ENCODE measurements around the gene CRYBB1. TPM values are rescaled to one million over a fixed set of nuclear protein-coding genes. Genes with fewer than 3 reads are reported as not detected.

Gene CRYBB1
- total RNA-seq, 1 donor from 2014 or later: 1.4 TPM

DNA sequence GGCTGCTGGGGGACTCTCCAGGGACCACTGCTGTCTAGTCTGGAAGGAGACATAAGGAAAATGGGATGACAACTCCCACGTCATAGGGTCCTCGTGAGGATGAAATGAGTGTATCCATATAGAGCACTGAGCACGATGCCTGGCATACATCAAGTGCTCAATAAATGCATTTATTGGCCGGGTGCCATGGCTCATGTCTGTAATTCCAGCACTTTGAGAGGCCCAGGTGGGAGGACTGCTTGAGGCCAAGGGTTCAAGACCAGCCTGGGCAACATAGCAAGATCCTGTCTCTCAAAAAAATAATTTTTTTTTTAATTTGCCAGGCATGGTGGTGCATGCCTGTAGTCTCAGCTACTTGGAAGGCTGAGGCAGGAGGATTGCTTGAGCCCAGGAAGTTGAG lies 15.7 kb downstream of the CRYBB1 start:
- Histone ChIP-seq H3K9me3 (no peaks in the 10 kb centered on the region), H3K4me1 (no peaks in the 10 kb centered on the region), H3K4me3 (no peak overlapping the region), H3K36me3 (no peaks in the 10 kb centered on the region), H3K27me3 (ENCODE audit: low read depth) (no peaks in the 10 kb centered on the region), H3K27ac (no peak overlapping the region)
- DNase-seq (no peak), ATAC-seq (no peak)
- intact Hi-C loops (cut with DNase I): no loop called here
- TF ChIP-seq, protein P1, sequence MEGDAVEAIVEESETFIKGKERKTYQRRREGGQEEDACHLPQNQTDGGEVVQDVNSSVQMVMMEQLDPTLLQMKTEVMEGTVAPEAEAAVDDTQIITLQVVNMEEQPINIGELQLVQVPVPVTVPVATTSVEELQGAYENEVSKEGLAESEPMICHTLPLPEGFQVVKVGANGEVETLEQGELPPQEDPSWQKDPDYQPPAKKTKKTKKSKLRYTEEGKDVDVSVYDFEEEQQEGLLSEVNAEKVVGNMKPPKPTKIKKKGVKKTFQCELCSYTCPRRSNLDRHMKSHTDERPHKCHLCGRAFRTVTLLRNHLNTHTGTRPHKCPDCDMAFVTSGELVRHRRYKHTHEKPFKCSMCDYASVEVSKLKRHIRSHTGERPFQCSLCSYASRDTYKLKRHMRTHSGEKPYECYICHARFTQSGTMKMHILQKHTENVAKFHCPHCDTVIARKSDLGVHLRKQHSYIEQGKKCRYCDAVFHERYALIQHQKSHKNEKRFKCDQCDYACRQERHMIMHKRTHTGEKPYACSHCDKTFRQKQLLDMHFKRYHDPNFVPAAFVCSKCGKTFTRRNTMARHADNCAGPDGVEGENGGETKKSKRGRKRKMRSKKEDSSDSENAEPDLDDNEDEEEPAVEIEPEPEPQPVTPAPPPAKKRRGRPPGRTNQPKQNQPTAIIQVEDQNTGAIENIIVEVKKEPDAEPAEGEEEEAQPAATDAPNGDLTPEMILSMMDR (IDR thresholded peaks at IDR 0.05): no peak

GRCh38 chr22:26601726-26602125 lies 16.1 kb downstream of the CRYBB1 start:
- Histone ChIP-seq H3K27me3 (ENCODE audit: low read depth) (no peaks in the 10 kb centered on the region), H3K4me3 (no peak overlapping the region), H3K36me3 (no peaks in the 10 kb centered on the region), H3K4me1 (no peaks in the 10 kb centered on the region), H3K9me3 (no peaks in the 10 kb centered on the region), H3K27ac (no peak overlapping the region)
- DNase-seq (no peak), ATAC-seq (no peak)
- TF ChIP-seq, protein P1 (IDR thresholded peaks at IDR 0.05): no peak
- intact Hi-C loops (cut with DNase I): no loop called here

GRCh38 chr22:26599505-26599904 lies 18.3 kb downstream of the CRYBB1 start:
- H3K36me3 ChIP-seq: no peaks in the 10 kb centered on the region
- intact Hi-C loops (cut with DNase I): no loop called here
- TF ChIP-seq, protein P1 (IDR thresholded peaks at IDR 0.05): no peak
- no peaks in the 10 kb centered on the region for H3K4me1 ChIP-seq
- no peak overlapping the region for H3K27ac ChIP-seq
- no peak overlapping the region for H3K4me3 ChIP-seq
- H3K9me3 ChIP-seq: no peaks in the 10 kb centered on the region
- DNase-seq (no peak), ATAC-seq (no peak)
- no peaks in the 10 kb centered on the region for H3K27me3 ChIP-seq (ENCODE audit: low read depth)

DNA sequence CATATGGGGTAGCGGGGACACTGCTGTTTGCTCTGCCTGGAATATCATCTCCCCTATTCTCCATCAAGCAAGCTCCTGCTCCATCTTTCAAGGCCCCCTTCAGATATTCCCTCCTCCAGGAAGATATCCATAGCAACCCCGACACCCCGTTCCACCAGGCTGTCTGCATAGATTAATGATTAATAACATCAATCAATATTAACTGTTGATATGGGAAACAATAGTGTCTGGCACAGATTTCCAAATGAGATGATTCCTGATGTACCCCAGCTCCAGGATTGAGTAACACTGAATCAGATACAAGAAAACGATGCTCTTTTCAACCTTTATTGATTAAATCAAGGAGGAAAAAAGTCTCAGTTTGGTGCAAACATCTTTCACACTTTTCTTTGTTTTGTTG lies 20.3 kb downstream of the CRYBB1 start:
- H3K27ac ChIP-seq: no peak overlapping the region
- no peaks in the 10 kb centered on the region for H3K27me3 ChIP-seq (ENCODE audit: low read depth)
- DNase-seq (no peak), ATAC-seq (no peak)
- H3K9me3 ChIP-seq: no peaks in the 10 kb centered on the region
- intact Hi-C loops (cut with DNase I): no loop called here
- H3K4me1 ChIP-seq: peaks cover 7% of the 10 kb centered on the region
- TF ChIP-seq, protein P1 (IDR thresholded peaks at IDR 0.05): no peak
- no peak overlapping the region for H3K4me3 ChIP-seq
- H3K36me3 ChIP-seq: no peaks in the 10 kb centered on the region

DNA sequence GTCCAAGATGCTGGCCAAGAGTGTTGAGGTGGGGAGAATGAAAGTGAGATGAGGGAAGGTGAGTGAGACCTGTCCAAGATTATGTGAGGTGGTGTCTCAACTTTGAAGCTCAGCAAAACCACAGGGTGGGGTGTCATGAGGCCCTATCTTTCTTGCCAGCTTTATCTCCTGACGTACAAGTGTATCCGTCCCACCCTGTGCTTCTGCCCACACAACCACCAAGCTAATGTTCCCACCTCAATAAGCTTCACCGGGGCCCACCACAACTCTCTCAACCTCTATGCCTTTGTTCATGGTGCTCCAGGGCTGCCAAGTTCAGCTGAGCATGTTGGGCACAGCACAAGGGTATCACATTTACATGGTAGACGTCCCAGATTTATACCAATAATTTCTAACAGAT lies 20.8 kb downstream of the CRYBB1 start:
- intact Hi-C loops (cut with DNase I): no loop called here
- ATAC-seq (peak in 1 of 2 donors; percentile 29), DNase-seq (no peak)

More for the DNA sequence above, 20.8 kb downstream of the CRYBB1 start:
- Histone ChIP-seq H3K4me3 (no peak overlapping the region), H3K36me3 (no peaks in the 10 kb centered on the region), H3K27me3 (ENCODE audit: low read depth) (no peaks in the 10 kb centered on the region), H3K4me1 (peaks cover 12% of the 10 kb centered on the region), H3K27ac (no peak overlapping the region), H3K9me3 (no peaks in the 10 kb centered on the region)
- TF ChIP-seq, protein P1 (IDR thresholded peaks at IDR 0.05): no peak

All from lower lobe of right lung (tissue), 2 donors.